ENCODE measurements around the gene ZSCAN1.

GRCh38 chr19:58063712-58064111 lies 29.9 kb downstream of the ZSCAN1 start:
- TF ChIP-seq CTCF (IDR thresholded peaks at IDR 0.05 in 2 of 3, conservative IDR thresholded peaks at IDR 0.05 in 1 of 3; ENCODE audit: control insufficient read depth in 2 of 3, extremely low read depth in 1 of 3, insufficient read depth in 1 of 3, low read depth in 3 of 3, low read length in 3 of 3) = no peak
- TF ChIP-seq IRF3 (IDR thresholded peaks at IDR 0.05) = no peak
- TF ChIP-seq SREBF2 (IDR thresholded peaks at IDR 0.05; ENCODE audit: low read length) = no peak
- TF ChIP-seq TBL1XR1 (IDR thresholded peaks at IDR 0.05; ENCODE audit: low read depth, low read length) = no peak
- TF ChIP-seq STAT1 (conservative IDR thresholded peaks at IDR 0.05) = no peak
- no peak for TF ChIP-seq RAD21 (IDR thresholded peaks at IDR 0.05; ENCODE audit: insufficient read depth, low read depth, low read length)
- no peak for TF ChIP-seq POLR2A (IDR thresholded peaks at IDR 0.05; ENCODE audit: low read depth, low read length)
- no peak for TF ChIP-seq SUZ12 (IDR thresholded peaks at IDR 0.05; ENCODE audit: unreplicated experiment)

Measured in GM12878 (cell line).